HL-60 (cell line): ENCODE measurements around the gene SLC6A6.

ENCODE experiments used
- GABPA ChIP-seq: IDR thresholded peaks from 2 replicates; pipeline ENCODE4 v1.6.1; 2012; ENCODE audit warnings: low read depth
- POLR2AphosphoS5 ChIP-seq: IDR thresholded peaks from 2 replicates; pipeline ENCODE4 v1.6.1; 2012; ENCODE audit warnings: low read depth
- REST ChIP-seq: IDR thresholded peaks from 2 replicates; pipeline ENCODE4 v1.6.1; 2012; ENCODE audit warnings: low read depth; ENCODE audit not compliant: insufficient replicate concordance
- SPI1 ChIP-seq: IDR thresholded peaks from 2 replicates; pipeline ENCODE4 v1.6.1; 2012; ENCODE audit warnings: low read depth, mild to moderate bottlenecking, borderline replicate concordance
- TF ChIP-seq, protein P1 (sequence below): IDR thresholded peaks from one replicate; pipeline ENCODE4 v1.5.1; 2011; ENCODE audit warnings: low read length, control low read depth, inconsistent platforms; ENCODE audit not compliant: insufficient read depth

DNA sequence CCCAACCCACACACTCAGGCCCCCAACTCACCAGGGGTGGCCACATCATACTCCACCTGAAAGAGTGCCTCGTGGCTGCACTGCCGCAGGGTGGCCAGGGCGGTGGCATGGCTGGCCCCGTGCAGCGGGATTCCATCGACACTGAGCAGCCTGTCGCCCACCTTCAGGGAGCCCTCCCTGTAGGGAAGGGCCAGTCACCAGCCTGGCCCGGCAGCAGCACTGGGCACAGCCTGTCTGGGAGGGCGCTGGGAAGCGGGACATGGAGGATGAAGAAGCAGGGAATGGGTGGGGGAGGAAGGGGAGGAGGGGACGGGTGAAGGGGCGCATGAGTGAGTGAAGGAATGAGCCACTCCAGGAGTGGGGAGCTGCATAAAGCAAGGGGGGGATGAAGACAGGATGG, 119.2 kb downstream of the SLC6A6 start:
- TF ChIP-seq, protein P1, sequence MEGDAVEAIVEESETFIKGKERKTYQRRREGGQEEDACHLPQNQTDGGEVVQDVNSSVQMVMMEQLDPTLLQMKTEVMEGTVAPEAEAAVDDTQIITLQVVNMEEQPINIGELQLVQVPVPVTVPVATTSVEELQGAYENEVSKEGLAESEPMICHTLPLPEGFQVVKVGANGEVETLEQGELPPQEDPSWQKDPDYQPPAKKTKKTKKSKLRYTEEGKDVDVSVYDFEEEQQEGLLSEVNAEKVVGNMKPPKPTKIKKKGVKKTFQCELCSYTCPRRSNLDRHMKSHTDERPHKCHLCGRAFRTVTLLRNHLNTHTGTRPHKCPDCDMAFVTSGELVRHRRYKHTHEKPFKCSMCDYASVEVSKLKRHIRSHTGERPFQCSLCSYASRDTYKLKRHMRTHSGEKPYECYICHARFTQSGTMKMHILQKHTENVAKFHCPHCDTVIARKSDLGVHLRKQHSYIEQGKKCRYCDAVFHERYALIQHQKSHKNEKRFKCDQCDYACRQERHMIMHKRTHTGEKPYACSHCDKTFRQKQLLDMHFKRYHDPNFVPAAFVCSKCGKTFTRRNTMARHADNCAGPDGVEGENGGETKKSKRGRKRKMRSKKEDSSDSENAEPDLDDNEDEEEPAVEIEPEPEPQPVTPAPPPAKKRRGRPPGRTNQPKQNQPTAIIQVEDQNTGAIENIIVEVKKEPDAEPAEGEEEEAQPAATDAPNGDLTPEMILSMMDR = no peak
- TF ChIP-seq REST (no peak), POLR2AphosphoS5 (no peak), SPI1 (no peak), GABPA (no peak)
